HFF-Myc (cell line): Measurements from ENCODE around the gene LIMS2.

Experiments used
- DNase-seq: peaks from one replicate; pipeline ENCODE4 v3.0.0-alpha.2; 2011; ENCODE audit warnings: low read depth; ENCODE audit errors: extremely low read depth
- H3K4me3 ChIP-seq: replicated peaks from 2 replicates; pipeline ENCODE4 v1.5.1; 2011; ENCODE audit warnings: low read depth, mild to moderate bottlenecking, control low read depth, low read length
- CTCF ChIP-seq: IDR thresholded peaks from 2 replicates; pipeline ENCODE4 v1.5.1; 2012; ENCODE audit warnings: mild to moderate bottlenecking, low read depth, low read length, control low read depth; ENCODE audit errors: missing control alignments

LIMS2 gene

GRCh38 chr2:127665267-127665893 lies 9.9 kb downstream of the LIMS2 start:
- H3K4me3 ChIP-seq, result no peak overlapping the region
- DNase-seq, result no peak
- no peak for TF ChIP-seq CTCF

GRCh38 chr2:127664895-127665225 lies 10.5 kb downstream of the LIMS2 start:
- TF ChIP-seq CTCF, result no peak
- H3K4me3 ChIP-seq, result no peak overlapping the region
- DNase-seq, result no peak

GRCh38 chr2:127664065-127664894 lies 11.1 kb downstream of the LIMS2 start:
- no peak for TF ChIP-seq CTCF
- DNase-seq, result no peak
- no peak overlapping the region for H3K4me3 ChIP-seq

- DNase-seq, result no peak
- no peak overlapping the region for H3K4me3 ChIP-seq
- no peak for TF ChIP-seq CTCF
Measured at GRCh38 chr2:127663566-127664064, 11.7 kb downstream of the LIMS2 start.

- DNase-seq, result no peak
- no peak for TF ChIP-seq CTCF
- H3K4me3 ChIP-seq, result no peak overlapping the region
Measured at GRCh38 chr2:127662937-127663565, 12.3 kb downstream of the LIMS2 start.

- H3K4me3 ChIP-seq, result no peak overlapping the region
- no peak for DNase-seq
- no peak for TF ChIP-seq CTCF
Measured at GRCh38 chr2:127661949-127662510, 13.3 kb downstream of the LIMS2 start.
